Measurements from ENCODE around the gene GLRA1.

DNA sequence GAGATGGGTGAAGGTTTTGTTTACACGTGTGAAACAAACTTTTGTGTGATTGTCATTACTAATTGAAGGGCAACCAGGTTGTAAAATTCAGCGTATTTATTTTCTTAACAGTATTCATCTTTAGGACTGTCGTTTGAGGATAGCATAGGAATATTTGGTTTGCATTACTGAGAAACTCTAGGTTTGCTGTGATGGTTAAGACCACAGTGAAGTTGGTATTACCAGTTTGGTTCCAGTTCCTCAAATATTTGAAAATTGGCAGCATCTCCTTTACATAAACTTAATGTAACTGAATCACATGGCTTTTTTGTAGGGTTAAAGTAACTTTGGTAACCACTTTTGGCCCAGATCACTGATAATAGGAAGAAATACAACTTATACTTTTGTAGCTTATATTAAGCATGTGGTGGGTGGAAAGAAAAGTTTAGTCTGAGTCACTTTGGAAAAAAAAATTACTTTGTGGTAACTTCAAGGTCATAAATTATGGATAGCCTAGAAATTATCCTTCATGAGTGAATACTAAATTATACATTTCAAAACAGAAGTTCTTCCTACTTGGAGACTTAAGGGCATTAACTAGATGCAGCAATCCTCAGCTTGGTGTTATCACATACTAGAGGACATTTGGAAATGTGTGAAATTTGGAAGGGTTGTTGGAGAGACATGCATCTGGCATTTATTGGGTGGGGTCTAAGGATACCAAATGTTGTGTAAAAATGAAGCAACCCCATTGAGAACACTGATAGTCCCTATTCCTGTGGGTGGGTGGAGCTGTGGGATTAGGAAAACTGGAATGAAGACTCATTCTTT is 119.0 kb downstream of the GLRA1 start:
- TF ChIP-seq CHD1 (IDR thresholded peaks at IDR 0.05; ENCODE audit: low read depth, low read length), result no peak
- TF ChIP-seq, protein P1, sequence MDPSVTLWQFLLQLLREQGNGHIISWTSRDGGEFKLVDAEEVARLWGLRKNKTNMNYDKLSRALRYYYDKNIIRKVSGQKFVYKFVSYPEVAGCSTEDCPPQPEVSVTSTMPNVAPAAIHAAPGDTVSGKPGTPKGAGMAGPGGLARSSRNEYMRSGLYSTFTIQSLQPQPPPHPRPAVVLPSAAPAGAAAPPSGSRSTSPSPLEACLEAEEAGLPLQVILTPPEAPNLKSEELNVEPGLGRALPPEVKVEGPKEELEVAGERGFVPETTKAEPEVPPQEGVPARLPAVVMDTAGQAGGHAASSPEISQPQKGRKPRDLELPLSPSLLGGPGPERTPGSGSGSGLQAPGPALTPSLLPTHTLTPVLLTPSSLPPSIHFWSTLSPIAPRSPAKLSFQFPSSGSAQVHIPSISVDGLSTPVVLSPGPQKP (IDR thresholded peaks at IDR 0.05; ENCODE audit: borderline replicate concordance, low read depth, low read length), result no peak
